HepG2 (cell line): ENCODE measurements around the gene COLEC12. TPM values are rescaled to one million over a fixed set of nuclear protein-coding genes. Genes with fewer than 3 reads are reported as not detected.

Experiments used
- ATF7 ChIP-seq, 2 experiments: fragments of 450-650 bp in 1 of 2; sonication (generic) in 1 of 2; formaldehyde crosslinking in 1 of 2; IDR thresholded peaks; 2 replicates each; pipeline versions ENCODE4 v1.4.0 to v1.6.1; 2016 to 2020; ENCODE audit warnings: antibody characterized with exemption in 1 of 2, mild to moderate bottlenecking in 1 of 2, missing genetic modification reagents in 1 of 2
- FOSL1 ChIP-seq: sonication (generic); formaldehyde crosslinking; IDR thresholded peaks from 2 replicates; pipeline ENCODE4 v1.9.0; 2021; ENCODE audit warnings: missing genetic modification reagents, borderline replicate concordance
- GATAD2A ChIP-seq: IDR thresholded peaks from 2 replicates; pipeline ENCODE4 v1.6.1; 2016
- ISL2 ChIP-seq: sonication (generic); formaldehyde crosslinking; IDR thresholded peaks from 2 replicates; pipeline ENCODE4 v1.5.0; 2020; ENCODE audit warnings: missing genetic modification reagents
- KLF13 ChIP-seq: sonication (generic); formaldehyde crosslinking; IDR thresholded peaks from 2 replicates; pipeline ENCODE4 v1.4.0; 2020; ENCODE audit warnings: mild to moderate bottlenecking, missing genetic modification reagents
- NFIC ChIP-seq: IDR thresholded peaks from 2 replicates; pipeline ENCODE4 v1.6.1; 2012; ENCODE audit warnings: mild to moderate bottlenecking, low read length, inconsistent platforms
- NR1H2 ChIP-seq: sonication (generic); formaldehyde crosslinking; IDR thresholded peaks from 2 replicates; pipeline ENCODE4 v1.8.1; 2022; ENCODE audit warnings: low read depth, missing genetic modification reagents, borderline replicate concordance
- NR2F2 ChIP-seq: IDR thresholded peaks from 2 replicates; pipeline ENCODE4 v1.6.1; 2012; ENCODE audit warnings: low read depth, inconsistent platforms, borderline replicate concordance
- RAD51 ChIP-seq: fragments of 450-650 bp; IDR thresholded peaks from 2 replicates; pipeline ENCODE4 v1.6.1; 2016; ENCODE audit warnings: borderline replicate concordance
- REL ChIP-seq: sonication (generic); formaldehyde crosslinking; conservative IDR thresholded peaks from 2 replicates; pipeline ENCODE4 v1.8.0; 2022; ENCODE audit warnings: mild to moderate bottlenecking, missing genetic modification reagents, moderate library complexity
- STAG1 ChIP-seq: sonication (generic); formaldehyde crosslinking; IDR thresholded peaks from 2 replicates; pipeline ENCODE4 v1.4.0; 2020; ENCODE audit warnings: missing genetic modification reagents
- ZNF17 ChIP-seq: sonication (generic); formaldehyde crosslinking; IDR thresholded peaks from 2 replicates; pipeline ENCODE4 v1.5.0; 2020; ENCODE audit warnings: mild to moderate bottlenecking, missing genetic modification reagents
- ZNF234 ChIP-seq: sonication (generic); formaldehyde crosslinking; conservative IDR thresholded peaks from 2 replicates; pipeline ENCODE4 v1.5.1; 2020; ENCODE audit warnings: mild to moderate bottlenecking, missing genetic modification reagents
- ZNF615 ChIP-seq: sonication (generic); formaldehyde crosslinking; IDR thresholded peaks from 2 replicates; pipeline ENCODE4 v1.5.0; 2020; ENCODE audit warnings: mild to moderate bottlenecking, missing genetic modification reagents, borderline replicate concordance
- polyA plus RNA-seq, 8 experiments: library from polyadenylated mRNA; depleted of rRNA in 3 of 8; stranded (reverse) in 7 of 8; unstranded in 1 of 8; fragments of >200 nt; fragmentation: Illumina TruSeq in 4 of 8; extraction: Trizol in 4 of 8; gene quantifications; 2 replicates each; pipeline versions ENCODE4 v1.2.1 to v1.2.3, GENCODE V29; 2011 to 2016; ENCODE audit warnings: low read depth in 4 of 8, missing spikeins in 1 of 8, mixed read lengths in 1 of 8; ENCODE audit not compliant: insufficient read depth in 1 of 8
- total RNA-seq, 5 experiments: library from RNA; depleted of rRNA; stranded (reverse); fragments of >200 nt; fragmentation: Illumina TruSeq; extraction: Trizol; gene quantifications; 2 replicates each; pipeline ENCODE4 v1.2.3, GENCODE V29; 2016; ENCODE audit warnings: low read depth in 1 of 5
- TF ChIP-seq, protein P1 (sequence below): sonication (generic); formaldehyde crosslinking; IDR thresholded peaks from 2 replicates; pipeline ENCODE4 v1.4.0; 2020; ENCODE audit warnings: missing genetic modification reagents, borderline replicate concordance
- TF ChIP-seq, protein P2 (sequence below): sonication (generic); formaldehyde crosslinking; IDR thresholded peaks from 2 replicates; pipeline ENCODE4 v1.4.0; 2020; ENCODE audit warnings: mild to moderate bottlenecking, missing genetic modification reagents
- TF ChIP-seq, protein P3 (sequence below): sonication (generic); formaldehyde crosslinking; IDR thresholded peaks from 2 replicates; pipeline ENCODE4 v1.5.0; 2020; ENCODE audit warnings: missing genetic modification reagents
- TF ChIP-seq, protein P4 (sequence below): fragments of 450-650 bp; IDR thresholded peaks from 2 replicates; pipeline ENCODE4 v1.6.1; 2016
- TF ChIP-seq, protein P5 (sequence below): sonication (generic); formaldehyde crosslinking; IDR thresholded peaks from 2 replicates; pipeline ENCODE4 v1.4.0; 2020; ENCODE audit warnings: missing genetic modification reagents

The COLEC12 gene
- total and polyA plus RNA-seq, 2 of the 13 experiments (the other 11 are each of a cell fraction or from before 2014, with no cell fraction given) = 0.02 to 0.11 TPM

DNA sequence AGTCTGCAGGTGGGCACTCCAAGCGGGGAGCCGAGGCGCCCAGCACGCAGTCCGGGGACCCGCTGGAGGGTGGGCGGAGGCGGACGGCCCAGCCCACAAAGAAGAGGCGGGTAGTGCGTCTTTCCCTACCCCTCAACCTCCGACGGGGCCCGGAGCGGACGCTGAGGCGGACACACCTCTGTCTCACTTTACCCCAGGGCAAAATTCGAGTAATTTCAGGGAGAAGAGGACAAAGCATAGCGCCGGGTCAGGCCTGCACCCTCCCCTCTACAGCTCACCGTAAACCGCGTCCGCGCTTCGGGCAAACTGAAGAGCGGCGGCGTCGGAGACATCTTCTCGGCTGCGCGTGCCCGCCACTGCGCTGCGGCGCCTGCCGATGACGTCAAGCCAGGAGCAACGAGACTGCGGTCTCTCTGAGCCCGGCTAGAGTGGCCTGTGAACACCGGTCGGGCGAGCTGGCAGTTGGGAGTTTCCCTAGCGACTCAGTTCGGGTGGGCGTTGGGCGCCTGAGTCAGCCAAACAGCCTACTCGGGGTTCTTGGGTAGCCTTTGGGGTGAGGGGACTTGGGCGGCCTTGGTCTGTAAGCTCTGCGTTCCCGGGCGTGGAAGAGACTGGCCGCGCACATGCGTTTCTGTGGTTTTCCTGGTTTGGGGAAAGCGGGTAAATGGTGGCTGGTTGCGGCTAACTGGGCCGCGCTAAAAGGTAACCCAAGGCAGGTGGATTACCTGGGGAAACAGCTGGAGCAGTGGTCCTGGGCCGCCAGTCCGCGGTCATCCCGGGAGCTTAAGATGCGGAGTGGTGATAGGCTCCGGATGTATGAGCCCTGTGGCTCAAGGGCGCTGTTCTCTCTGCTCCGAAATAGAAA is 232.6 kb downstream of the COLEC12 start, which contains the start of gene THOC1 (continued):
- TF ChIP-seq, protein P1, sequence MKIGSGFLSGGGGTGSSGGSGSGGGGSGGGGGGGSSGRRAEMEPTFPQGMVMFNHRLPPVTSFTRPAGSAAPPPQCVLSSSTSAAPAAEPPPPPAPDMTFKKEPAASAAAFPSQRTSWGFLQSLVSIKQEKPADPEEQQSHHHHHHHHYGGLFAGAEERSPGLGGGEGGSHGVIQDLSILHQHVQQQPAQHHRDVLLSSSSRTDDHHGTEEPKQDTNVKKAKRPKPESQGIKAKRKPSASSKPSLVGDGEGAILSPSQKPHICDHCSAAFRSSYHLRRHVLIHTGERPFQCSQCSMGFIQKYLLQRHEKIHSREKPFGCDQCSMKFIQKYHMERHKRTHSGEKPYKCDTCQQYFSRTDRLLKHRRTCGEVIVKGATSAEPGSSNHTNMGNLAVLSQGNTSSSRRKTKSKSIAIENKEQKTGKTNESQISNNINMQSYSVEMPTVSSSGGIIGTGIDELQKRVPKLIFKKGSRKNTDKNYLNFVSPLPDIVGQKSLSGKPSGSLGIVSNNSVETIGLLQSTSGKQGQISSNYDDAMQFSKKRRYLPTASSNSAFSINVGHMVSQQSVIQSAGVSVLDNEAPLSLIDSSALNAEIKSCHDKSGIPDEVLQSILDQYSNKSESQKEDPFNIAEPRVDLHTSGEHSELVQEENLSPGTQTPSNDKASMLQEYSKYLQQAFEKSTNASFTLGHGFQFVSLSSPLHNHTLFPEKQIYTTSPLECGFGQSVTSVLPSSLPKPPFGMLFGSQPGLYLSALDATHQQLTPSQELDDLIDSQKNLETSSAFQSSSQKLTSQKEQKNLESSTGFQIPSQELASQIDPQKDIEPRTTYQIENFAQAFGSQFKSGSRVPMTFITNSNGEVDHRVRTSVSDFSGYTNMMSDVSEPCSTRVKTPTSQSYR (CRISPR knock-in tag) = peak; percentile 30; the same call in 1 of the 2 replicates
- TF ChIP-seq KLF13 = no peak; the same call in 1 of the 2 replicates
- TF ChIP-seq, protein P2, sequence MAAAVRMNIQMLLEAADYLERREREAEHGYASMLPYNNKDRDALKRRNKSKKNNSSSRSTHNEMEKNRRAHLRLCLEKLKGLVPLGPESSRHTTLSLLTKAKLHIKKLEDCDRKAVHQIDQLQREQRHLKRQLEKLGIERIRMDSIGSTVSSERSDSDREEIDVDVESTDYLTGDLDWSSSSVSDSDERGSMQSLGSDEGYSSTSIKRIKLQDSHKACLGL (CRISPR knock-in tag) = peak; percentile 90
- peak; percentile 63; the same call in 1 of the 2 replicates for TF ChIP-seq ISL2 (CRISPR knock-in tag)
- TF ChIP-seq REL (CRISPR knock-in tag) = no peak
- TF ChIP-seq, protein P3, sequence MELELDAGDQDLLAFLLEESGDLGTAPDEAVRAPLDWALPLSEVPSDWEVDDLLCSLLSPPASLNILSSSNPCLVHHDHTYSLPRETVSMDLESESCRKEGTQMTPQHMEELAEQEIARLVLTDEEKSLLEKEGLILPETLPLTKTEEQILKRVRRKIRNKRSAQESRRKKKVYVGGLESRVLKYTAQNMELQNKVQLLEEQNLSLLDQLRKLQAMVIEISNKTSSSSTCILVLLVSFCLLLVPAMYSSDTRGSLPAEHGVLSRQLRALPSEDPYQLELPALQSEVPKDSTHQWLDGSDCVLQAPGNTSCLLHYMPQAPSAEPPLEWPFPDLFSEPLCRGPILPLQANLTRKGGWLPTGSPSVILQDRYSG (CRISPR knock-in tag) = 0 out of 2 replicates have a peak, but pooled peaks have one; percentile 23
- TF ChIP-seq, protein P4, sequence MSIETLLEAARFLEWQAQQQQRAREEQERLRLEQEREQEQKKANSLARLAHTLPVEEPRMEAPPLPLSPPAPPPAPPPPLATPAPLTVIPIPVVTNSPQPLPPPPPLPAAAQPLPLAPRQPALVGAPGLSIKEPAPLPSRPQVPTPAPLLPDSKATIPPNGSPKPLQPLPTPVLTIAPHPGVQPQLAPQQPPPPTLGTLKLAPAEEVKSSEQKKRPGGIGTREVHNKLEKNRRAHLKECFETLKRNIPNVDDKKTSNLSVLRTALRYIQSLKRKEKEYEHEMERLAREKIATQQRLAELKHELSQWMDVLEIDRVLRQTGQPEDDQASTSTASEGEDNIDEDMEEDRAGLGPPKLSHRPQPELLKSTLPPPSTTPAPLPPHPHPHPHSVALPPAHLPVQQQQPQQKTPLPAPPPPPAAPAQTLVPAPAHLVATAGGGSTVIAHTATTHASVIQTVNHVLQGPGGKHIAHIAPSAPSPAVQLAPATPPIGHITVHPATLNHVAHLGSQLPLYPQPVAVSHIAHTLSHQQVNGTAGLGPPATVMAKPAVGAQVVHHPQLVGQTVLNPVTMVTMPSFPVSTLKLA = peak; percentile 33; the same call in 1 of the 2 replicates
- no peak for TF ChIP-seq FOSL1 (CRISPR knock-in tag)
- no peak for TF ChIP-seq STAG1
- TF ChIP-seq NR1H2 (CRISPR knock-in tag) = no peak
- no peak for TF ChIP-seq ZNF615
- TF ChIP-seq, protein P5, sequence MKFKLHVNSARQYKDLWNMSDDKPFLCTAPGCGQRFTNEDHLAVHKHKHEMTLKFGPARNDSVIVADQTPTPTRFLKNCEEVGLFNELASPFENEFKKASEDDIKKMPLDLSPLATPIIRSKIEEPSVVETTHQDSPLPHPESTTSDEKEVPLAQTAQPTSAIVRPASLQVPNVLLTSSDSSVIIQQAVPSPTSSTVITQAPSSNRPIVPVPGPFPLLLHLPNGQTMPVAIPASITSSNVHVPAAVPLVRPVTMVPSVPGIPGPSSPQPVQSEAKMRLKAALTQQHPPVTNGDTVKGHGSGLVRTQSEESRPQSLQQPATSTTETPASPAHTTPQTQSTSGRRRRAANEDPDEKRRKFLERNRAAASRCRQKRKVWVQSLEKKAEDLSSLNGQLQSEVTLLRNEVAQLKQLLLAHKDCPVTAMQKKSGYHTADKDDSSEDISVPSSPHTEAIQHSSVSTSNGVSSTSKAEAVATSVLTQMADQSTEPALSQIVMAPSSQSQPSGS = peak; percentile 91
- TF ChIP-seq ZNF17 = 0 out of 2 replicates have a peak, but pooled peaks have one; percentile 92
- peak; percentile 62; the same call in 1 of the 2 replicates for TF ChIP-seq ATF7 (IDR thresholded peaks at IDR 0.05)
- TF ChIP-seq ATF7 (CRISPR knock-in tag; IDR thresholded peaks at IDR 0.05) = 0 out of 2 replicates have a peak, but pooled peaks have one; percentile 43
- no peak; the same call in 1 of the 2 replicates for TF ChIP-seq NR2F2
- no peak for TF ChIP-seq NFIC
- TF ChIP-seq ZNF234 (CRISPR knock-in tag) = peak; percentile 83; the same call in 1 of the 2 replicates
- TF ChIP-seq RAD51 = no peak
- TF ChIP-seq GATAD2A = peak; percentile 32; the same call in 1 of the 2 replicates
